ENCODE measurements around the gene CLIP3.

The CLIP3 gene

GRCh38 chr19:35978832-35979365 lies 53.8 kb downstream of the CLIP3 start:
- H3K4me1 ChIP-seq (ENCODE audit: control insufficient read depth in 1 of 2, insufficient read depth in 2 of 2, low read length in 2 of 2), result no peaks in the 10 kb centered on the region
- H3K27me3 ChIP-seq (ENCODE audit: control insufficient read depth in 1 of 2, insufficient read depth in 2 of 2, low read length in 2 of 2), result peaks cover 0 to 12% of the 10 kb centered on the region in 2 donors
- H3K27ac ChIP-seq (ENCODE audit: low read depth, low read length), result no peak overlapping the region
- no peaks in the 10 kb centered on the region for H3K9me3 ChIP-seq (ENCODE audit: control insufficient read depth in 1 of 2, low read length in 2 of 2)
- no peak overlapping the region for H3K4me3 ChIP-seq (ENCODE audit: low read depth in 1 of 2, low read length in 2 of 2)
- no peak overlapping the region for H3K9ac ChIP-seq (ENCODE audit: low read depth in 1 of 2, low read length in 2 of 2)
- H3K36me3 ChIP-seq (ENCODE audit: control insufficient read depth in 1 of 2, insufficient read depth in 2 of 2, low read length in 2 of 2), result no peaks in the 10 kb centered on the region

- H3K9ac ChIP-seq (ENCODE audit: low read depth in 1 of 2, low read length in 2 of 2), result no peak overlapping the region
- peaks cover 0 to 12% of the 10 kb centered on the region in 2 donors for H3K27me3 ChIP-seq (ENCODE audit: control insufficient read depth in 1 of 2, insufficient read depth in 2 of 2, low read length in 2 of 2)
- no peaks in the 10 kb centered on the region for H3K4me1 ChIP-seq (ENCODE audit: control insufficient read depth in 1 of 2, insufficient read depth in 2 of 2, low read length in 2 of 2)
- H3K4me3 ChIP-seq (ENCODE audit: low read depth in 1 of 2, low read length in 2 of 2), result no peak overlapping the region
- no peaks in the 10 kb centered on the region for H3K36me3 ChIP-seq (ENCODE audit: control insufficient read depth in 1 of 2, insufficient read depth in 2 of 2, low read length in 2 of 2)
- H3K27ac ChIP-seq (ENCODE audit: low read depth, low read length), result no peak overlapping the region
- H3K9me3 ChIP-seq (ENCODE audit: control insufficient read depth in 1 of 2, low read length in 2 of 2), result no peaks in the 10 kb centered on the region
These were observed 54.4 kb downstream of the CLIP3 start for GRCh38 chr19:35978271-35978670.

GRCh38 chr19:35977446-35978222 lies 55.0 kb downstream of the CLIP3 start:
- no peaks in the 10 kb centered on the region for H3K9me3 ChIP-seq (ENCODE audit: control insufficient read depth in 1 of 2, low read length in 2 of 2)
- H3K27ac ChIP-seq (ENCODE audit: low read depth, low read length), result no peak overlapping the region
- H3K4me1 ChIP-seq (ENCODE audit: control insufficient read depth in 1 of 2, insufficient read depth in 2 of 2, low read length in 2 of 2), result no peaks in the 10 kb centered on the region
- H3K36me3 ChIP-seq (ENCODE audit: control insufficient read depth in 1 of 2, insufficient read depth in 2 of 2, low read length in 2 of 2), result no peaks in the 10 kb centered on the region
- H3K27me3 ChIP-seq (ENCODE audit: control insufficient read depth in 1 of 2, insufficient read depth in 2 of 2, low read length in 2 of 2), result peaks cover 0 to 12% of the 10 kb centered on the region in 2 donors
- no peak overlapping the region for H3K4me3 ChIP-seq (ENCODE audit: low read depth in 1 of 2, low read length in 2 of 2)
- H3K9ac ChIP-seq (ENCODE audit: low read depth in 1 of 2, low read length in 2 of 2), result no peak overlapping the region

- Histone ChIP-seq H3K4me3 (ENCODE audit: low read depth in 1 of 2, low read length in 2 of 2) (no peak overlapping the region), H3K27ac (ENCODE audit: low read depth, low read length) (no peak overlapping the region)
These were observed 57.0 kb downstream of the CLIP3 start for GRCh38 chr19:35975608-35976214.

GRCh38 chr19:35973487-35973886 lies 59.2 kb downstream of the CLIP3 start:
- H3K27me3 ChIP-seq (ENCODE audit: control insufficient read depth in 1 of 2, insufficient read depth in 2 of 2, low read length in 2 of 2), result peaks cover 0 to 5% of the 10 kb centered on the region in 2 donors
- no peak overlapping the region for H3K9ac ChIP-seq (ENCODE audit: low read depth in 1 of 2, low read length in 2 of 2)
- H3K4me1 ChIP-seq (ENCODE audit: control insufficient read depth in 1 of 2, insufficient read depth in 2 of 2, low read length in 2 of 2), result no peaks in the 10 kb centered on the region
- no peaks in the 10 kb centered on the region for H3K9me3 ChIP-seq (ENCODE audit: control insufficient read depth in 1 of 2, low read length in 2 of 2)
- H3K27ac ChIP-seq (ENCODE audit: low read depth, low read length), result no peak overlapping the region
- H3K4me3 ChIP-seq (ENCODE audit: low read depth in 1 of 2, low read length in 2 of 2), result no peak overlapping the region
- no peaks in the 10 kb centered on the region for H3K36me3 ChIP-seq (ENCODE audit: control insufficient read depth in 1 of 2, insufficient read depth in 2 of 2, low read length in 2 of 2)

More at GRCh38 chr19:35975608-35976214, 57.0 kb downstream of the CLIP3 start:
- Histone ChIP-seq H3K4me1 (ENCODE audit: control insufficient read depth in 1 of 2, insufficient read depth in 2 of 2, low read length in 2 of 2) (no peaks in the 10 kb centered on the region), H3K9me3 (ENCODE audit: control insufficient read depth in 1 of 2, low read length in 2 of 2) (no peaks in the 10 kb centered on the region), H3K9ac (ENCODE audit: low read depth in 1 of 2, low read length in 2 of 2) (no peak overlapping the region), H3K27me3 (ENCODE audit: control insufficient read depth in 1 of 2, insufficient read depth in 2 of 2, low read length in 2 of 2) (peaks cover 0 to 12% of the 10 kb centered on the region in 2 donors), H3K36me3 (ENCODE audit: control insufficient read depth in 1 of 2, insufficient read depth in 2 of 2, low read length in 2 of 2) (no peaks in the 10 kb centered on the region)

- Histone ChIP-seq H3K9ac (ENCODE audit: low read depth in 1 of 2, low read length in 2 of 2) (no peak overlapping the region), H3K27ac (ENCODE audit: low read depth, low read length) (no peak overlapping the region), H3K27me3 (ENCODE audit: control insufficient read depth in 1 of 2, insufficient read depth in 2 of 2, low read length in 2 of 2) (peaks cover 0 to 9% of the 10 kb centered on the region in 2 donors), H3K4me3 (ENCODE audit: low read depth in 1 of 2, low read length in 2 of 2) (no peak overlapping the region), H3K9me3 (ENCODE audit: control insufficient read depth in 1 of 2, low read length in 2 of 2) (no peaks in the 10 kb centered on the region), H3K36me3 (ENCODE audit: control insufficient read depth in 1 of 2, insufficient read depth in 2 of 2, low read length in 2 of 2) (no peaks in the 10 kb centered on the region), H3K4me1 (ENCODE audit: control insufficient read depth in 1 of 2, insufficient read depth in 2 of 2, low read length in 2 of 2) (no peaks in the 10 kb centered on the region)
These were observed 65.9 kb downstream of the CLIP3 start for GRCh38 chr19:35966771-35967170.

Measured in duodenal mucosa (tissue), 2 donors.